ENCODE measurements around the gene VOPP1.
"Not testable (repeated sequence)": the region's sequence is repeated elsewhere in the genome, so short reads cannot be mapped to it uniquely, and the experiment has no call there.

Gene VOPP1, protein sequence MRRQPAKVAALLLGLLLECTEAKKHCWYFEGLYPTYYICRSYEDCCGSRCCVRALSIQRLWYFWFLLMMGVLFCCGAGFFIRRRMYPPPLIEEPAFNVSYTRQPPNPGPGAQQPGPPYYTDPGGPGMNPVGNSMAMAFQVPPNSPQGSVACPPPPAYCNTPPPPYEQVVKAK

DNA sequence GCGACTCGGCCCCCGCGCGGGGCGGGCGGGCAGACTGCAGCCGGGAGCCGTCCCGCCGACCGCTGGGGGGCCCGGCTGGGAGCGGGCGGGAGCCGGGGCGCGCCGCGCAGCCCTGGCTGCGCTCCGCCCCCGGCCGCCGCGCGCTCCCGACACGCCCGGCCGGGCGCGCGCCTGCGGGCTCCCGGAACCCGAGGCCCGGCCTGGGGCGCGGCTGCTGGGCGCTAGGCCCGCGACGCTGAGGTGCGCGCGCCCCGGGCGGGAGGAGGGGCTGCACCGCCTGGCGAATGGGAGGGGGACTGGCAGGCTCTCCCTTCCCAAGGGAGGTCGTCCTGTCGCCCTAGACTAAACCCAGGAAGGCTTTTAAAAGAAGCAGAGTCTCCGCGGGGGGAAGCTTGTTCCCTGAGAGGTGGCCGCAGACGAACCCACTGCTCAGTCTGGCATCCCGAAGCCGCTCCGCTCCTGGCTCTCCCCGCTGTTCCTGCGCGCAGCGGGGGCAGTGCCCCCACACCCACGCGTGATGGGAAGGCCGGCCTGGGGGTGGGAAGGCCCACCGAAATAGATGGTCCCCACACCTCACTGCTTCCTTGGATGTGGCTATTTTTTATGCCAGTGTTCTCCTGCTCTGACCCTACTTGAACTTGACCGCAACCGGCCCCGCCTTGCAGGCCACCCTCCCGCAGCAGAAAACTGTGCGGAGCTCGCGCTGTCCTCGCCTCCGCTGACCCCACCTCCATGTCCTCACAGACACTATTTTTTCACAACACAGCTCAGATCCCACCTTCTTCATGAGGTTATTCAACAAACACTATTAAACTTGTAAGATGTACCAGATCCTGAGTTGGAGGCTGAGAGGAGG lies at the start of gene VOPP1:
VOPP1 (minus strand) TSS at position 125 of the 856 bp plus-strand sequence. CDS start 178 bp downstream, outside the sequence.
- peak within 1 kb of the TSS; percentile 92 for H3K4me3 ChIP-seq (ENCODE audit: low read length, poor library complexity, severe bottlenecking)
- H3K79me2 ChIP-seq (ENCODE audit: insufficient read depth, low read length), result peaks cover 55% of the 10 kb centered on the region
- H4K20me1 ChIP-seq (ENCODE audit: insufficient read depth, low read length, poor library complexity, severe bottlenecking), result peaks cover 29% of the 10 kb centered on the region
- no peaks in the 10 kb centered on the region for H3K9me3 ChIP-seq (ENCODE audit: insufficient read depth, low read depth, low read length)
- H3K4me2 ChIP-seq (ENCODE audit: low read depth, low read length, poor library complexity, severe bottlenecking), result peak within 1 kb of the TSS; percentile 95
- H3K9ac ChIP-seq (ENCODE audit: low read depth, low read length, poor library complexity, severe bottlenecking), result peak within 1 kb of the TSS; percentile 92
- H3K4me1 ChIP-seq (ENCODE audit: insufficient read depth, low read length, poor library complexity, severe bottlenecking), result peaks cover 50% of the 10 kb centered on the region
- peaks cover 3% of the 10 kb centered on the region; the same call in 1 of the 2 replicates for H3F3A ChIP-seq (ENCODE audit: low read depth)
- no peaks in the 10 kb centered on the region for H3K9me2 ChIP-seq (replicated peaks; ENCODE audit: low read depth, low read length)
- H3K36me3 ChIP-seq (ENCODE audit: insufficient read depth, low read length), result no peaks in the 10 kb centered on the region
- TF ChIP-seq, protein P1, sequence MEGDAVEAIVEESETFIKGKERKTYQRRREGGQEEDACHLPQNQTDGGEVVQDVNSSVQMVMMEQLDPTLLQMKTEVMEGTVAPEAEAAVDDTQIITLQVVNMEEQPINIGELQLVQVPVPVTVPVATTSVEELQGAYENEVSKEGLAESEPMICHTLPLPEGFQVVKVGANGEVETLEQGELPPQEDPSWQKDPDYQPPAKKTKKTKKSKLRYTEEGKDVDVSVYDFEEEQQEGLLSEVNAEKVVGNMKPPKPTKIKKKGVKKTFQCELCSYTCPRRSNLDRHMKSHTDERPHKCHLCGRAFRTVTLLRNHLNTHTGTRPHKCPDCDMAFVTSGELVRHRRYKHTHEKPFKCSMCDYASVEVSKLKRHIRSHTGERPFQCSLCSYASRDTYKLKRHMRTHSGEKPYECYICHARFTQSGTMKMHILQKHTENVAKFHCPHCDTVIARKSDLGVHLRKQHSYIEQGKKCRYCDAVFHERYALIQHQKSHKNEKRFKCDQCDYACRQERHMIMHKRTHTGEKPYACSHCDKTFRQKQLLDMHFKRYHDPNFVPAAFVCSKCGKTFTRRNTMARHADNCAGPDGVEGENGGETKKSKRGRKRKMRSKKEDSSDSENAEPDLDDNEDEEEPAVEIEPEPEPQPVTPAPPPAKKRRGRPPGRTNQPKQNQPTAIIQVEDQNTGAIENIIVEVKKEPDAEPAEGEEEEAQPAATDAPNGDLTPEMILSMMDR (conservative IDR thresholded peaks at IDR 0.05; ENCODE audit: low read length), result no peak
- peak within 1 kb of the TSS; percentile 98 for H2AFZ ChIP-seq (ENCODE audit: low read length)
- H3K27me3 ChIP-seq (ENCODE audit: insufficient read depth, low read length, poor library complexity, severe bottlenecking), result no peaks in the 10 kb centered on the region

DNA sequence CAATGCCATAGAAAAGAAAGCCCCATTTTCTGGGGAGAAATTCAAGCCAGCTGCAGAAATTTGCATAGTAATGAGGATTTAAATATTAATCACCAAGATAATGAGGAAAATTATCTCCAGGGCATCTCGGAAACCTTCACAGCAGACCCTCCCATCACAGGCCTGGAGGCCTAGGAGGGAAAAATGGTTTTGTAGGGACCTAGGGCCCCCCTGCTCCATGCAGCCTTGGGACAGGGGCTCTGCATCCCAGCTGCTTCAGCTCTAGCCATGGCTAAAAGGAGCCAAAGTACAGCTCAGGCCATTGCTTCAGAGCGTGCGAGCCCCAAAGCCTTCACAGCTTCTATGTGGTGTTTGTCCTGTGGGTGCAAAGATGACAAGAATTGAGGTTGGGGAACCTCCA lies 46.6 kb upstream of the VOPP1 start:
- no peak overlapping the region for H2AFZ ChIP-seq (ENCODE audit: low read length)
- H3K27me3 ChIP-seq (ENCODE audit: insufficient read depth, low read length, poor library complexity, severe bottlenecking), result no peaks in the 10 kb centered on the region
- no peaks in the 10 kb centered on the region; the same call in 1 of the 2 replicates for H3K9me3 ChIP-seq (ENCODE audit: insufficient read depth, low read depth, low read length)
- no peak overlapping the region for H3K4me2 ChIP-seq (ENCODE audit: low read depth, low read length, poor library complexity, severe bottlenecking)
- no peaks in the 10 kb centered on the region for H4K20me1 ChIP-seq (ENCODE audit: insufficient read depth, low read length, poor library complexity, severe bottlenecking)
- H3K9ac ChIP-seq (ENCODE audit: low read depth, low read length, poor library complexity, severe bottlenecking), result no peak overlapping the region
- H3K36me3 ChIP-seq (ENCODE audit: insufficient read depth, low read length), result no peaks in the 10 kb centered on the region
- TF ChIP-seq EZH2phosphoT487 (IDR thresholded peaks at IDR 0.05; ENCODE audit: borderline replicate concordance), result no peak
- TF ChIP-seq, protein P1 (conservative IDR thresholded peaks at IDR 0.05; ENCODE audit: low read length), result no peak
- H3K4me3 ChIP-seq (ENCODE audit: low read length, poor library complexity, severe bottlenecking), result no peak overlapping the region
- no peaks in the 10 kb centered on the region for H3K9me2 ChIP-seq (replicated peaks; ENCODE audit: low read depth, low read length)
- no peaks in the 10 kb centered on the region for H3K4me1 ChIP-seq (ENCODE audit: insufficient read depth, low read length, poor library complexity, severe bottlenecking)
- no peaks in the 10 kb centered on the region for H3F3A ChIP-seq (ENCODE audit: low read depth)
- no peaks in the 10 kb centered on the region for H3K79me2 ChIP-seq (ENCODE audit: insufficient read depth, low read length)

DNA sequence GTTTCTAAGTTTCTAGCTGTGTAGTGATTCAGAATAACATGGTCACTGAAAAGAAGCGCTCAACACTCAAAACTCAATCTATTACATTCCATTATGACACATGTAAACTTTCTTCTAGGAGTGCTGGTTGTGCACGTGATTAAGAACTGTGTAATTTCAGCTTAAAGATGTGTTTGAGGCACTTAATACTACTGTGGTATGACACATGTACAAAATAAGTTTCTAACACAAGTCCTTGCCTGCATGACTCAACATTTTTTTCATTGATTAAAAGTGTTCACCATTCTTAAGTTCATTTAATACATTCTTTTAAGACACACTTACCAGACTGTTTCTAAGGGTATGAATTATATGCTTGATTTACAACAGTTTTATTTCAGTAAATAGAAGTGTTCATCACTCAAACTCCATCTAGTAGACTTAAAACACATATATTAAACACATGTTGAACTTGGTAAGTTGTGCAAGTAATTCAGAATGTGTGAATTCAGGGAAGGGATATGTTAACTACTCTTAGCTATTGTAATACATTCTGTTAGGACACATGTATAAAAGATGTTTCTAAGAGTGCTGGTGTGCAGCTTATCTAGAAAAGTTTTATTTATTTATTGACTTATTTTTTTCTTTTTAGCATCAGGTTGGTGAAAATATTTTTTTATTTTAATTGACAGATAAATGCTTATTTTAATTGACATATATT lies 42.2 kb upstream of the VOPP1 start:
- not testable (repeated sequence) for H4K20me1 ChIP-seq (ENCODE audit: insufficient read depth, low read length, poor library complexity, severe bottlenecking); H3K79me2 ChIP-seq (ENCODE audit: insufficient read depth, low read length); H2AFZ ChIP-seq (ENCODE audit: low read length); H3K36me3 ChIP-seq (ENCODE audit: insufficient read depth, low read length); H3K9ac ChIP-seq (ENCODE audit: low read depth, low read length, poor library complexity, severe bottlenecking); H3K27me3 ChIP-seq (ENCODE audit: insufficient read depth, low read length, poor library complexity, severe bottlenecking); H3K4me3 ChIP-seq (ENCODE audit: low read length, poor library complexity, severe bottlenecking); H3K9me3 ChIP-seq (ENCODE audit: insufficient read depth, low read depth, low read length); H3K9me2 ChIP-seq (replicated peaks; ENCODE audit: low read depth, low read length); H3F3A ChIP-seq (ENCODE audit: low read depth); H3K4me1 ChIP-seq (ENCODE audit: insufficient read depth, low read length, poor library complexity, severe bottlenecking); H3K4me2 ChIP-seq (ENCODE audit: low read depth, low read length, poor library complexity, severe bottlenecking)

DNA sequence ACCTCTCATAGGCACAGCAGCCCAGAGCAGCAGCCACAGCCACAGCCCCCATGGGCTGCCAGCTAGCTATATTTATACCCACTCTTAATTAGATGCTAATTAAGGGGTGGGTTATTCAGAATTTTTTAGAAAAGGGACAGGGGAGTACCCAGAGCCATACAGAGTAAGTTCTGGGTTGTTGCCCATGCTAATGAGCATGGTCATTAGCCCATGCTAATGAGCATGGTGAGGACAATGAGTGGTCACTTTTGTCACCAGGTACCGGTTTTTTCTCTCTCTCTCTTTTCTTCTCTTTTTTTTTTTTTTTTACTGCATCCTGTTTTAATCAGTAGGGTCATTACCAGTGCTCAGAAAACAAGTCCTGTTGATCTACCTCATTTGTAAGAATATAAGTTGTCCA lies 37.4 kb upstream of the VOPP1 start:
- not testable (repeated sequence) for H3K4me1 ChIP-seq (ENCODE audit: insufficient read depth, low read length, poor library complexity, severe bottlenecking); H3K36me3 ChIP-seq (ENCODE audit: insufficient read depth, low read length); H3K9me2 ChIP-seq (replicated peaks; ENCODE audit: low read depth, low read length); H3K9me3 ChIP-seq (ENCODE audit: insufficient read depth, low read depth, low read length); H3F3A ChIP-seq (ENCODE audit: low read depth); H3K4me3 ChIP-seq (ENCODE audit: low read length, poor library complexity, severe bottlenecking); H3K4me2 ChIP-seq (ENCODE audit: low read depth, low read length, poor library complexity, severe bottlenecking); H2AFZ ChIP-seq (ENCODE audit: low read length); H3K9ac ChIP-seq (ENCODE audit: low read depth, low read length, poor library complexity, severe bottlenecking); H3K79me2 ChIP-seq (ENCODE audit: insufficient read depth, low read length); H4K20me1 ChIP-seq (ENCODE audit: insufficient read depth, low read length, poor library complexity, severe bottlenecking); H3K27me3 ChIP-seq (ENCODE audit: insufficient read depth, low read length, poor library complexity, severe bottlenecking)

DNA sequence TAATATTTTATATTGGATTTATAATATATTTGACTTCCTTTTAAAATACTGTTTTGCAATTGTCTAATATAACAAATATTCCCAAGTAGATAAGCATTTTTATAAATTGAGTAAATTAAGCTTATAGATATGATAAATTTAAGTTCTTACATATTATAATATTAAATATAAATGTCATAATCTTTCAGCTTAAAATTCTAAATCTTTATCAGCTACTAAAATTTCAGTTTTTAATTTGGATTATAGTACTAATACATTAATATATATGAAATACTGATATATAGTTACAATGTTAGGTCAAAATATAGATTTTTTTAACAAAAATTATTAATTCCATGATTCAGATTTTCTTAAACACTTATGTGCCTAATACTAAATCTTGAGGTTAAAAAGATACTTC lies 33.4 kb upstream of the VOPP1 start:
- not testable (repeated sequence) for H3K4me1 ChIP-seq (ENCODE audit: insufficient read depth, low read length, poor library complexity, severe bottlenecking); H3K9me3 ChIP-seq (ENCODE audit: insufficient read depth, low read depth, low read length); H4K20me1 ChIP-seq (ENCODE audit: insufficient read depth, low read length, poor library complexity, severe bottlenecking); H3K4me3 ChIP-seq (ENCODE audit: low read length, poor library complexity, severe bottlenecking); H3K4me2 ChIP-seq (ENCODE audit: low read depth, low read length, poor library complexity, severe bottlenecking); H3K9me2 ChIP-seq (replicated peaks; ENCODE audit: low read depth, low read length); H3K36me3 ChIP-seq (ENCODE audit: insufficient read depth, low read length); H3K9ac ChIP-seq (ENCODE audit: low read depth, low read length, poor library complexity, severe bottlenecking); H3K27me3 ChIP-seq (ENCODE audit: insufficient read depth, low read length, poor library complexity, severe bottlenecking); H3K79me2 ChIP-seq (ENCODE audit: insufficient read depth, low read length); H2AFZ ChIP-seq (ENCODE audit: low read length); H3F3A ChIP-seq (ENCODE audit: low read depth)
